T-helper 22 cell (primary cell): Measurements from ENCODE around the gene DSE.
A peak's percentile ranks its signal among the peaks of the same experiment; 100 is the strongest.

ENCODE experiments used
- DNase-seq: peaks from one replicate; pipeline ENCODE4 v3.0.0-alpha.2; 2020; ENCODE audit warnings: low read depth

Gene DSE

GRCh38 chr6:116387374-116387773, 16.6 kb downstream of the DSE start:
- peak; percentile 35 for DNase-seq

GRCh38 chr6:116388924-116389323, 18.2 kb downstream of the DSE start:
- no peak for DNase-seq

GRCh38 chr6:116389357-116389756, 18.6 kb downstream of the DSE start:
- no peak for DNase-seq

- no peak for DNase-seq
Measured at GRCh38 chr6:116390581-116390980, 19.8 kb downstream of the DSE start.

- DNase-seq, result peak; percentile 43
Measured at GRCh38 chr6:116392132-116393013, 21.6 kb downstream of the DSE start.

GRCh38 chr6:116393430-116393829, 22.7 kb downstream of the DSE start:
- no peak for DNase-seq

GRCh38 chr6:116395647-116396046, 24.9 kb downstream of the DSE start:
- DNase-seq, result no peak

- no peak for DNase-seq
Measured at GRCh38 chr6:116396441-116396840, 25.7 kb downstream of the DSE start.

- no peak for DNase-seq
Measured at GRCh38 chr6:116397914-116398313, 27.2 kb downstream of the DSE start.

GRCh38 chr6:116398316-116399010, 27.7 kb downstream of the DSE start:
- no peak for DNase-seq

GRCh38 chr6:116399287-116399686, 28.5 kb downstream of the DSE start:
- no peak for DNase-seq

GRCh38 chr6:116400328-116400727, 29.6 kb downstream of the DSE start:
- DNase-seq, result no peak

GRCh38 chr6:116402108-116402937, 31.6 kb downstream of the DSE start:
- no peak for DNase-seq

GRCh38 chr6:116403205-116403604, 32.5 kb downstream of the DSE start:
- DNase-seq, result no peak

GRCh38 chr6:116404696-116405095, 33.9 kb downstream of the DSE start:
- no peak for DNase-seq

GRCh38 chr6:116405138-116405537, 34.4 kb downstream of the DSE start:
- DNase-seq, result no peak

- DNase-seq, result no peak
Measured at GRCh38 chr6:116405652-116406356, 35.1 kb downstream of the DSE start.

GRCh38 chr6:116406678-116407345, 36.1 kb downstream of the DSE start:
- no peak for DNase-seq

GRCh38 chr6:116408491-116408890, 37.7 kb downstream of the DSE start:
- DNase-seq, result no peak

GRCh38 chr6:116409756-116410155, 39.0 kb downstream of the DSE start:
- DNase-seq, result no peak

- no peak for DNase-seq
Measured at GRCh38 chr6:116411284-116411623, 40.5 kb downstream of the DSE start.
